Fibroblast of lung (primary cell): Measurements from ENCODE around the gene INHBB. TPM values are rescaled to one million over a fixed set of nuclear protein-coding genes. Genes with fewer than 3 reads are reported as not detected.

Experiments
- DNase-seq, 2 donors: peaks; one replicate each; pipeline versions ENCODE4 v3.0.0 to v3.0.0-alpha.2; 2010; ENCODE audit warnings: low read depth in 2 of 2
- H2AFZ ChIP-seq: 2 replicates; pipeline ENCODE4 v1.5.1; 2012; ENCODE audit warnings: low read length, control low read depth, inconsistent platforms
- H3K27ac ChIP-seq: 2 replicates; pipeline ENCODE4 v1.5.1; 2011; ENCODE audit warnings: low read length, control low read depth; ENCODE audit not compliant: insufficient read depth
- H3K27me3 ChIP-seq: 2 replicates; pipeline ENCODE4 v1.5.1; 2011; ENCODE audit warnings: mild to moderate bottlenecking, low read length; ENCODE audit not compliant: control insufficient read depth, insufficient read depth
- H3K36me3 ChIP-seq: 2 replicates; pipeline ENCODE4 v1.5.1; 2011; ENCODE audit warnings: low read length; ENCODE audit not compliant: control insufficient read depth, insufficient read depth
- H3K4me1 ChIP-seq: 2 replicates; pipeline ENCODE4 v1.5.1; 2011; ENCODE audit warnings: low read length; ENCODE audit not compliant: control insufficient read depth, insufficient read depth; ENCODE audit errors: extremely low read depth
- H3K4me2 ChIP-seq: 2 replicates; pipeline ENCODE4 v1.5.1; 2011; ENCODE audit warnings: low read length, control low read depth; ENCODE audit not compliant: insufficient read depth; ENCODE audit errors: extremely low read depth
- H3K4me3 ChIP-seq, 4 experiments: fragments of 200-600 bp in 1 of 4; sonication (generic) in 1 of 4; replicated peaks in 1 of 4; 2 replicates each; pipeline ENCODE4 v1.5.1; 2011 to 2016; ENCODE audit warnings: low read length in 4 of 4, low read depth in 3 of 4, mild to moderate bottlenecking in 3 of 4, control low read depth in 2 of 4, inconsistent platforms in 1 of 4, mixed read lengths in 1 of 4; ENCODE audit not compliant: insufficient read depth in 1 of 4; ENCODE audit errors: control extremely low read depth in 1 of 4
- H3K79me2 ChIP-seq: 2 replicates; pipeline ENCODE4 v1.5.1; 2012; ENCODE audit warnings: mild to moderate bottlenecking, low read length, inconsistent platforms; ENCODE audit not compliant: control insufficient read depth, insufficient read depth
- H3K9ac ChIP-seq: 2 replicates; pipeline ENCODE4 v1.5.1; 2011; ENCODE audit warnings: mild to moderate bottlenecking, low read length, control low read depth; ENCODE audit not compliant: insufficient read depth
- H3K9me3 ChIP-seq: 2 replicates; pipeline ENCODE4 v1.5.1; 2012; ENCODE audit warnings: low read depth, low read length; ENCODE audit not compliant: control insufficient read depth, insufficient read depth
- H4K20me1 ChIP-seq: 2 replicates; pipeline ENCODE4 v1.5.1; 2011; ENCODE audit warnings: low read length; ENCODE audit not compliant: control insufficient read depth, insufficient read depth; ENCODE audit errors: extremely low read depth
- CTCF ChIP-seq, 2 donors: IDR thresholded peaks in 1 of 2; conservative IDR thresholded peaks in 1 of 2; 1 replicate in 1 of 2; 2 replicates in 1 of 2; pipeline ENCODE4 v1.5.1; 2011 to 2012; ENCODE audit warnings: low read length in 2 of 2, control low read depth in 1 of 2, inconsistent platforms in 1 of 2, low read depth in 1 of 2, mild to moderate bottlenecking in 1 of 2
- EZH2 ChIP-seq: IDR thresholded peaks from 2 replicates; pipeline ENCODE4 v1.5.1; 2012; ENCODE audit warnings: low read length, control low read depth, mild to moderate bottlenecking; ENCODE audit errors: missing control alignments
- polyA plus RNA-seq, 2 donors: library from polyadenylated mRNA; depleted of rRNA in 1 of 2; stranded (reverse) in 1 of 2; unstranded in 1 of 2; fragments of >200 nt; gene quantifications; 2 replicates each; pipeline ENCODE4 v1.2.1, GENCODE V29; 2011 to 2012; ENCODE audit warnings: missing spikeins in 1 of 2
- total RNA-seq: library from RNA; depleted of rRNA; stranded (reverse); fragments of >200 nt; gene quantifications from 2 replicates; pipeline ENCODE4 v1.2.1, GENCODE V29; 2014

Gene INHBB
- total and polyA plus RNA-seq, 2 donors (not counting 1 experiment from before 2014, with no cell fraction given): 0.01 TPM; not detected in 1

- peaks cover 30% of the 10 kb centered on the region for H3K27me3 ChIP-seq
- H3K79me2 ChIP-seq: no peaks in the 10 kb centered on the region
- no peak overlapping the region for H3K4me3 ChIP-seq
- no peaks in the 10 kb centered on the region for H4K20me1 ChIP-seq
- no peak overlapping the region for H3K9ac ChIP-seq
- no peak for DNase-seq
- no peak for TF ChIP-seq EZH2
- no peak for TF ChIP-seq CTCF (conservative IDR thresholded peaks at IDR 0.05 in 1 of 2, IDR thresholded peaks at IDR 0.05 in 1 of 2; ENCODE audit: low read depth in 1 of 2, low read length in 2 of 2)
- no peaks in the 10 kb centered on the region for H3K36me3 ChIP-seq
- no peaks in the 10 kb centered on the region for H3K9me3 ChIP-seq
- no peak overlapping the region for H3K4me2 ChIP-seq
- no peaks in the 10 kb centered on the region for H3K4me1 ChIP-seq
- no peak overlapping the region for H3K27ac ChIP-seq
- H2AFZ ChIP-seq: no peak overlapping the region
These were observed 4.9 kb downstream of the INHBB start for GRCh38 chr2:120350801-120351320.

- Histone ChIP-seq H2AFZ (no peak overlapping the region), H3K4me2 (no peak overlapping the region), H3K4me1 (no peaks in the 10 kb centered on the region), H3K27me3 (peaks cover 12% of the 10 kb centered on the region), H3K27ac (no peak overlapping the region), H3K9me3 (no peaks in the 10 kb centered on the region), H3K9ac (no peak overlapping the region), H3K79me2 (no peaks in the 10 kb centered on the region), H4K20me1 (no peaks in the 10 kb centered on the region), H3K4me3 (no peak overlapping the region), H3K36me3 (no peaks in the 10 kb centered on the region)
- TF ChIP-seq EZH2 (no peak), CTCF (conservative IDR thresholded peaks at IDR 0.05 in 1 of 2, IDR thresholded peaks at IDR 0.05 in 1 of 2; ENCODE audit: low read depth in 1 of 2, low read length in 2 of 2) (no peak)
- no peak for DNase-seq
These were observed 7.0 kb downstream of the INHBB start for GRCh38 chr2:120352696-120353590.

- no peak overlapping the region for H3K27ac ChIP-seq
- no peak for TF ChIP-seq CTCF (conservative IDR thresholded peaks at IDR 0.05 in 1 of 2, IDR thresholded peaks at IDR 0.05 in 1 of 2; ENCODE audit: low read depth in 1 of 2, low read length in 2 of 2)
- no peak for TF ChIP-seq EZH2
These were observed 7.6 kb downstream of the INHBB start for GRCh38 chr2:120353591-120353898.

More at GRCh38 chr2:120353591-120353898, 7.6 kb downstream of the INHBB start:
- no peaks in the 10 kb centered on the region for H3K9me3 ChIP-seq
- no peak for DNase-seq
- H2AFZ ChIP-seq: no peak overlapping the region
- no peak overlapping the region for H3K9ac ChIP-seq
- no peaks in the 10 kb centered on the region for H4K20me1 ChIP-seq
- no peak overlapping the region for H3K4me3 ChIP-seq
- H3K27me3 ChIP-seq: peaks cover 7% of the 10 kb centered on the region
- no peaks in the 10 kb centered on the region for H3K79me2 ChIP-seq
- no peak overlapping the region for H3K4me2 ChIP-seq
- H3K4me1 ChIP-seq: no peaks in the 10 kb centered on the region
- H3K36me3 ChIP-seq: no peaks in the 10 kb centered on the region
